NCI-H446 (cell line): ENCODE measurements around the gene ARSG.

Experiments used
- DNase-seq, 2 experiments: peaks; one replicate each; lab custom pipeline; 2025; lab: John Stamatoyannopoulos, UW

The ARSG gene

GRCh38 chr17:68377771-68378267, 86.5 kb downstream of the ARSG start:
- DNase-seq: no peak

GRCh38 chr17:68378268-68379176, 87.2 kb downstream of the ARSG start:
- no peak for DNase-seq

- no peak for DNase-seq
Measured at GRCh38 chr17:68379177-68379510, 87.8 kb downstream of the ARSG start.

- no peak for DNase-seq
Measured at GRCh38 chr17:68379692-68380677, 88.7 kb downstream of the ARSG start.

GRCh38 chr17:68381076-68381900, 90.0 kb downstream of the ARSG start:
- DNase-seq: no peak

- no peak for DNase-seq
Measured at GRCh38 chr17:68382582-68383085, 91.3 kb downstream of the ARSG start.

GRCh38 chr17:68383120-68383442, 91.8 kb downstream of the ARSG start:
- DNase-seq: no peak

- DNase-seq: no peak
Measured at GRCh38 chr17:68383443-68384321, 92.4 kb downstream of the ARSG start.

GRCh38 chr17:68384471-68384870, 93.2 kb downstream of the ARSG start:
- no peak for DNase-seq

- no peak for DNase-seq
Measured at GRCh38 chr17:68384941-68385340, 93.6 kb downstream of the ARSG start.

GRCh38 chr17:68385490-68386215, 94.4 kb downstream of the ARSG start:
- DNase-seq: no peak

GRCh38 chr17:68387435-68388218, 96.3 kb downstream of the ARSG start:
- no peak for DNase-seq

- DNase-seq: no peak
Measured at GRCh38 chr17:68389041-68389440, 97.7 kb downstream of the ARSG start.

- DNase-seq: no peak
Measured at GRCh38 chr17:68390888-68391545, 99.7 kb downstream of the ARSG start.

GRCh38 chr17:68391561-68392268, 100.4 kb downstream of the ARSG start:
- no peak for DNase-seq

- no peak for DNase-seq
Measured at GRCh38 chr17:68394608-68395331, 103.5 kb downstream of the ARSG start.
